ENCODE results near the gene FAM111B.
"Not testable (repeated sequence)": the region's sequence is repeated elsewhere in the genome, so short reads cannot be mapped to it uniquely, and the experiment has no call there.

Gene FAM111B

GRCh38 chr11:59097113-59097708 is 9.8 kb upstream of the FAM111B start:
- peak; percentile 43 to 62 (median 54) for DNase-seq (ENCODE audit: low read depth in 2 of 3, low spot score in 1 of 3)

DNA sequence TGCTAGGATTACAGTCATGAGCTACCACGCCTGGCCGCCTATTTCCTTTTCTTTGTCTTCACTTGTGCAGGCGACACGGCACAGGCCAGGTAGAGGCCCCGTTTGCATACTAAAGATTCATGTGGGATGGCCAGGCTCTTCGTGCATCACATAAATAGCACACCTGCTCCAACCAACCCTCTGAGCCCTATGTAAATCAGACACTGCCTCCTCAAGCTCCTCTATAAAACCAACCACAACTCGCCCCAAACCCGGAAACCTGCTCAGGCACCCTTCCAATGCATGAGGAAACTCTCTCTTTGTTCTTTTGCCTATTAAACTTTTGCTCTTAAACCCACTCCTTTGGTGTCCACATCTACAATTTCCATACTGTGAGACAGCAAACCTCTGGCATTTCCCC is 9.1 kb upstream of the FAM111B start:
- not testable (repeated sequence) for DNase-seq (ENCODE audit: low read depth in 2 of 3, low spot score in 1 of 3)

GRCh38 chr11:59102259-59102765 is 4.7 kb upstream of the FAM111B start:
- peak; percentile 53 to 58 (median 56) for DNase-seq (ENCODE audit: low read depth in 2 of 3, low spot score in 1 of 3)

DNA sequence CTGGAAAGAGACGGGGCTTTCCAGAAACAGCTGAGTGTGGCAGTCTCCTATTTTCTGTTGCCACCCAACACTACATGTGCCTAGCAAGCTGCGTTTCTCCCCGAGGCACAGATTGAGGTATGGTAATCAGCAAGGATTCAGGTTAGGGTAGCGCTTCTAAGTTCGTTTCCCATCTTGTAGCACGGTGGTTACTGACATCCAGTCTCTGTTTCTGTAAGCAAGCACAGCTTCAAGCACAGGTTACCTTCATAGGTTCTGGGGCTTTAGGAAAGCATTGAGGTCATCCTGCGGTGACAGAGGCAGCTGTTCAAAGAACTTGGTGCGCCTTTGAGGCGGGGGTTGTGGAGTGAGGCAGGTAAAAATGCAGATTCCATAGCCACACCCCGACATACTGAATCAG is 684 bp downstream of the FAM111B start:
- not testable (repeated sequence) for DNase-seq (ENCODE audit: low read depth in 2 of 3, low spot score in 1 of 3)

GRCh38 chr11:59112494-59112893 is 5.5 kb downstream of the FAM111B start:
- DNase-seq (ENCODE audit: low read depth in 2 of 3, low spot score in 1 of 3) = no peak

DNA sequence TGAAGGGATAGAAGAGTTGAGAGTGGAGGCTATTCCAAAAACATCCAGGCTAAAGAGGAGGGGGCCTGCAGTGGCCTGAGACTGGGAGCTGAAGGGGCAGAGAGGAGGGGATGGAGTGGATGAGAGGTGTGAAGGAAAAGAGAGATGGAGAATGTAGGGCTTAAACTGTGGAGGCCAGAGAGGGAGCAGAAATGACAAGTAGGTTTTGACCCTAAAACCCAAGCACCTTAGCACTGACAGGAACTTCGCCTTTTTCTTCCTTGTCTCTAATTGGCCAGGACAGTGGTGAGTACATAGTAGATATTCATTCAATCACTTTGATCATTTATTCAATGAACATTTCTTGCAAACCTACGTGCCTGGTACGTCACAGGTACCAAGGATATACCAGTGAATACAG is 7.3 kb downstream of the FAM111B start:
- DNase-seq (ENCODE audit: low read depth in 2 of 3, low spot score in 1 of 3) = no peak

GRCh38 chr11:59115553-59115952 is 8.5 kb downstream of the FAM111B start:
- DNase-seq (ENCODE audit: low read depth in 2 of 3, low spot score in 1 of 3) = no peak

GRCh38 chr11:59117774-59118173 is 10.7 kb downstream of the FAM111B start:
- DNase-seq (ENCODE audit: low read depth in 2 of 3, low spot score in 1 of 3) = no peak

GRCh38 chr11:59119826-59120225 is 12.8 kb downstream of the FAM111B start:
- no peak for DNase-seq (ENCODE audit: low read depth in 2 of 3, low spot score in 1 of 3)

- peak; percentile 74 to 91 (median 83) for DNase-seq (ENCODE audit: low read depth in 2 of 3, low spot score in 1 of 3)
Measured at GRCh38 chr11:59135648-59136461, 28.8 kb downstream of the FAM111B start.

- DNase-seq (ENCODE audit: low read depth in 2 of 3, low spot score in 1 of 3) = not testable (repeated sequence)
Measured at GRCh38 chr11:59136551-59136950, 29.5 kb downstream of the FAM111B start.

DNA sequence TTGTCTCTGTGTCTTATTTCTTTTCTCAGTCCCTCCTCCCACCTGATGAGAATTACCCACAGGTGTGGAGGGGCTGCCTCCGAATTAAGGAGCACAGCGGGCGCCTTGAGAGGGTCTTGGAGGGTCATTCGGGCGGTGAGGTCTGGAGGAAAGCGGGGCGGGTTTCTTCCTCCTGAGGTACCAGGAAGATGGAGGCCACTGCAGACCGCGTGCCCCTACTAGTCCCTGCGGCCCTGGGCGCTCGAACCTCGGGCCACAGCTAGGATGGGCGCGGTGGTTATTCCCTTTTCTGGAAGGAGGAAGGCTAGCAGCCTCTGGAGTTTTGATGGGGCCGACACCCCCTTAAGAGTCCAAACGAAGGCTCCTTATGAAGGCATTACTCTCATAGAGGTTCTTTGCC is 30.2 kb downstream of the FAM111B start:
- no peak for DNase-seq (ENCODE audit: low read depth in 2 of 3, low spot score in 1 of 3)

DNA sequence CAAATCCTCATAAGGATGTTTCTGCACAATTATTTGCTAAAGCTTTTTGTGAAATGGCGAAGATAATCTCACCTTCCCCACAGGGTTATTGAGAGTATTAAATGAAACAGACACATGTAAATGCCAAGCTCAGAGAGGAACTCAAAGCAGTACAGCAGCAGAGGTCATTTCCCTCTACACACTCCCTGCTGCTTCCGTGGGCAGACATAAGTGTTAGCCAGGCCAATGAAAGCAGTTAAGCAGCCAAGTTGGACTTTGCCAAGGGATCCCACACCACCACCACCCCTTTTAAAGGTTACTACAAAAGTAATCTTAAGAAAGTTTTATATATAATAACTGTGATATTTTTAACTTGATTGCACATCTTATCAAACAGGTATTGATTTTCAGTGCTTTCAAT is 31.6 kb downstream of the FAM111B start:
- DNase-seq (ENCODE audit: low read depth in 2 of 3, low spot score in 1 of 3) = no peak

DNA sequence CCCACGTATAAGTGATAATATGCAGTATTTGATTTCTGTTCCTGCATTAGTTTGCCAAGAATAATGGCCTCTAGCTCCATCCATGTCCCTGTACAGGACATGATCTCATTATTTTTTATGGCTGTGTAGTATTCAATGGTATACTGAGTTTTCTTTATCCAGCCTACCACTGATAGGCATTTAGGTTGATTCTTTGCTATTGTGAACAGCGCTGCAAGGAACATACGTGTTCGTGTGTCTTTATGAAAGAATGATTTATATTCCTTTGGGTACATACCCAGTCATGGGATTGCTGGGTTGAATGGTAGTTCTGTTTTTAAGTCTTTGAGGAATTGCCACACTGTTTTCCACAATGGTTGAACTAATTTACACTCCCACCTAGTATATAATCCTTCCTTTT is 34.2 kb downstream of the FAM111B start:
- DNase-seq (ENCODE audit: low read depth in 2 of 3, low spot score in 1 of 3) = no peak

DNA sequence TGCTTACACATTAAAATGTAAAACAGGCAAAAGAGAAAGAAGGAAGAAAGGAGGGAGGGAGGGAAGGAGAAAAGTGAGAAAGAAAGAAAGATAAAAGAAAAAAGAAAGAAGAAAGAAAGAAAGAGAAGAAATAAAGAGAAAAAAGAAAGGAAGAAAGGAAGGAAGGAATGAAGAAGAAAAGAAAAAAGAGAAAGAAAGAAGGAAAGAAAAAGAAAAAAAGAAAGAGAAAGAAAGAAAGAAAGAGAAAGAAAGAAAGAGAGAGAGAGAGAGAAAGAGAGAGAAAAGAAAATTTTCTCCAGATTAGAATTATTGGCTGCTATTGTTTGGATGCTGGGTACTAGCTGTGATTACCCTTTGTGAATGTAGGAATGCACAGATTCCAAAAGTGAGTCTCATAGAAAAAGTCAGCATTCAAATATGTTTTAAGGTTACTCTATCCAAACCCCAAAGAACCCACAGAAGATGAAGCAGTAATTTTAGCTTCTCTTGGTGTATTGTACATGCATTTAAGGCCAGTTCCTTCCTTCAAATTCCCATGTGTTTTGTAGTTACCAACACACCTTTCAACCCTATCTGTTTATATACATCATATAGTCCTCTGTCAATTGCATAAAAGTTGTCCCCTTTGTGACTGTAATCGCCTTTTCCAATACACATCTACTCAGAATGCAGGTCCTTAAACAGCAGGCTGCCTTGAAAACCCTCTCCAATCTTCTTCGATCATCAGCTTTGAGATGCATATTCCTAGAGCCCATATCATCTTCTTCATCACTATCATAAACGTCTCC is 34.8 kb downstream of the FAM111B start:
- DNase-seq (ENCODE audit: low read depth in 2 of 3, low spot score in 1 of 3) = no peak

DNA sequence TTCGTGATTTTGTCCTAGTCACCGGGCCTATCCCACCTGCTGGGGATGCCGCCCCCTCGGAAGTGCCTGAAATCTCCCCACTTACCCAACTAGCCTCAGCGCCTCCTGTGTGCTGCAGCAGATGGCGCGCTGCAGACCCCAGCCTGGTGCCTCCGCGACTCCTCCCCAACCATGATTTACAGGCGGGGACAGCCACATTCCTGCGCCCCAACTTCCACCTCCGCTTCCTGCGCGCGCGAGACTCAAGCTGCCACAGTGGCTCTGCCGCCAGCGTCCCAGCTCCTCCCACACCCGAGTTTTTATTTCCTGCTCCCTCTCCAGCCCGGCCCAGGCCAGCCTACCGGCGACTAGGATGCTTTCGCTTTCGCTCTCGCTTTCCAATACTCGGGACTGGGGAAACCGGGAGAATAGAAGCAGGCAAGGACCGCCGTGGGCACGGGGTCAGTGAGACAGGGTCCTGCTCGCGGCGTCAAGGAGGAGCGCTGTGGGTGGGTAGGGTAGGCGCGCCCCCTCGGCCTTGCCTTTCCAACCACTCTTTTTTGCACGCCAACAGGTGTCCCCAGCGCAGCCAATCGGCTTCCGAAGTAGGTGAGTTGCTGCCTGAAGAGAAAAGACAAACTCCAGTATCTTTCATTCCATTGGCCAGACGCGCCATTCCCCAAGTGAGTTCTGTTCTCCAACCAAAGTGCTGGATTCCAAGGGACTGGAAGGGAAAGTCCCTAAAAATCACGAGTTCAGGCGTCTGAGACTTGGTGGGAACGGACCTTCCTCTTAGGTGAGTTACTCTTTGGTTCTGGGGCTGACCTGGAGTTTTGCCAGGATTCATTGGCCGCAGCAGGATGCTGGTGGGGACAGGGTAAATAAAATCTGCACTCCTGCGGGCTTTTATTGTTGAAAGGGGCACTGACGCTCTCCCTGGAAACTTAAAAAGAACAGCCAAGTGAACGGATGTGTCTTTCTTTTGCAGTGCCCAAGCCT is 35.8 kb downstream of the FAM111B start, which contains the start of gene FAM111A:
TSS of gene FAM111A (plus strand) at position 327 of the 978 bp plus-strand sequence. CDS start 6,017 bp downstream, outside the sequence.
- peak; percentile 63 to 80 (median 68) for DNase-seq (ENCODE audit: low read depth in 2 of 3, low spot score in 1 of 3)

- DNase-seq (ENCODE audit: low read depth in 2 of 3, low spot score in 1 of 3) = no peak
Measured at GRCh38 chr11:59144096-59144495, 37.1 kb downstream of the FAM111B start.

GRCh38 chr11:59144579-59145345 is 37.7 kb downstream of the FAM111B start:
- peak; percentile 61 to 68 (median 63) for DNase-seq (ENCODE audit: low read depth in 2 of 3, low spot score in 1 of 3)

DNA sequence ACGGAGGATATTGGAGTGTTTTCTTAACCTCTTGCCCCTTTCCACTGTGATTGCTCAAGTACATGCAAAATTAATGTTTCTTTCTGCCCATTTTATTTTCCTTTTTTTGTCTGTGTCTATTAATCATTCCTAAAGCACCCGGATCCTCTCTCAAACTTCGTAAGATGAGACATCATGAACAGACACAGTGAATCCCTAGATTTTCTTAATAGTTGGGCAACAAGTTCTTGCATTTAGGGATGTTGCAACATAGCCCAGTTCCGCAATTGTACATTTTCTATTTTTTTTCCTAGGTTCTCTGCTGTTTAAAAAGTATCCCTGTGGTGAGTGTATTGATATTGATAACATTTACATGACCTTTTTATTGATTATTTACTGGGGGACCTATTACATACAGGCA is 38.5 kb downstream of the FAM111B start:
- DNase-seq (ENCODE audit: low read depth in 2 of 3, low spot score in 1 of 3) = no peak

DNA sequence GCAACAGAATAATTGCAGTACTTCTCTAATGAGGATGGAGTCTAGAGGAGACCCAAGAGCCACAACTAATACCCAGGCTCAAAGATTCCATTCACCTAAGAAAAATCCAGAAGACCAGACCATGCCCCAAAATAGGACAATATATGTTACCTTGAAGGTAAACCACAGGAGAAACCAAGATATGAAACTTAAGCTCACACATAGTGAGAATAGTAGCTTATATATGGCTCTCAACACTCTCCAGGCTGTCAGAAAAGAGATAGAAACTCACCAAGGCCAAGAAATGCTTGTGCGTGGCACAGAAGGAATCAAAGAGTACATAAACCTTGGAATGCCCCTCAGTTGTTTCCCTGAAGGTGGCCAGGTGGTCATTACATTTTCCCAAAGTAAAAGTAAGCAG is 44.7 kb downstream of the FAM111B start:
- DNase-seq (ENCODE audit: low read depth in 2 of 3, low spot score in 1 of 3) = no peak

Measured in stimulated activated CD4-positive, alpha-beta T cell treated with anti-CD3 and anti-CD28 coated beads, Interleukin-12 subunit alpha, Interleukin-12 subunit beta, amount 100 ng/mL, for 48 hours (primary cell).